Neural progenitor cell (in vitro differentiated cells): ENCODE data around the gene KRTAP9-8. TPM values are rescaled to one million over a fixed set of nuclear protein-coding genes. Genes with fewer than 3 reads are reported as not detected.

ENCODE experiments used
- DNase-seq: peaks from one replicate; pipeline ENCODE4 v3.0.0-alpha.2; 2016; ENCODE audit warnings: low spot score
- H2AFZ ChIP-seq: fragments of 200-600 bp; sonication (generic); replicated peaks from 2 replicates; pipeline ENCODE4 v1.6.1; 2016; ENCODE audit warnings: antibody characterized with exemption
- H3F3A ChIP-seq: fragments of 200-600 bp; sonication (generic); 2 replicates; pipeline ENCODE4 v1.6.1; 2016; ENCODE audit warnings: antibody characterized with exemption, low read depth
- H3K27ac ChIP-seq: fragments of 200-600 bp; sonication (generic); 2 replicates; pipeline ENCODE4 v1.5.1; 2016; ENCODE audit warnings: mild to moderate bottlenecking
- H3K27me3 ChIP-seq: fragments of 200-600 bp; sonication (generic); 2 replicates; pipeline ENCODE4 v1.6.1; 2016; ENCODE audit warnings: mild to moderate bottlenecking, moderate library complexity
- H3K36me3 ChIP-seq: fragments of 200-600 bp; sonication (generic); 2 replicates; pipeline ENCODE4 v1.5.1; 2016
- H3K4me1 ChIP-seq: fragments of 200-600 bp; sonication (generic); 2 replicates; pipeline ENCODE4 v1.6.1; 2016; ENCODE audit warnings: mixed run types
- H3K4me2 ChIP-seq: fragments of 200-600 bp; sonication (generic); 2 replicates; pipeline ENCODE4 v1.6.1; 2016
- H3K4me3 ChIP-seq: fragments of 200-600 bp; sonication (generic); 2 replicates; pipeline ENCODE4 v1.5.1; 2016
- H3K79me2 ChIP-seq: fragments of 200-600 bp; sonication (generic); 2 replicates; pipeline ENCODE4 v1.6.1; 2016; ENCODE audit warnings: low read depth
- H3K9ac ChIP-seq: fragments of 200-600 bp; sonication (generic); 2 replicates; pipeline ENCODE4 v1.6.1; 2016
- H3K9me3 ChIP-seq: fragments of 200-600 bp; sonication (generic); 2 replicates; pipeline ENCODE4 v1.5.1; 2016; ENCODE audit warnings: low read depth
- H4K20me1 ChIP-seq: fragments of 200-600 bp; sonication (generic); 2 replicates; pipeline ENCODE4 v1.6.1; 2016; ENCODE audit warnings: low read depth
- H3K27ac Mint-ChIP-seq: 3 replicates; pipeline ENCODE4 v1.8.0; 2021; ENCODE audit warnings: mixed read lengths
- H3K27me3 Mint-ChIP-seq: 2 replicates; pipeline ENCODE4 v1.8.0; 2022; ENCODE audit warnings: low read depth, mild to moderate bottlenecking, inconsistent platforms, moderate library complexity, mixed read lengths; ENCODE audit not compliant: insufficient read depth
- H3K36me3 Mint-ChIP-seq: 3 replicates; pipeline ENCODE4 v1.8.0; 2021; ENCODE audit warnings: mixed read lengths
- H3K4me1 Mint-ChIP-seq: 3 replicates; pipeline ENCODE4 v1.8.0; 2021; ENCODE audit warnings: mixed read lengths
- H3K4me3 Mint-ChIP-seq: 3 replicates; pipeline ENCODE4 v1.8.0; 2021; ENCODE audit warnings: mild to moderate bottlenecking, moderate library complexity, mixed read lengths
- H3K9me3 Mint-ChIP-seq: 3 replicates; pipeline ENCODE4 v1.8.0; 2020; ENCODE audit warnings: mixed read lengths
- EZH2 ChIP-seq: fragments of 200-600 bp; sonication (generic); IDR thresholded peaks from 2 replicates; pipeline ENCODE4 v1.6.1; 2017; ENCODE audit warnings: antibody characterized with exemption, mild to moderate bottlenecking, moderate library complexity
- EZH2phosphoT487 ChIP-seq: fragments of 200-600 bp; sonication (generic); IDR thresholded peaks from 2 replicates; pipeline ENCODE4 v1.6.1; 2017; ENCODE audit warnings: antibody characterized with exemption
- total RNA-seq: library from RNA; depleted of rRNA; stranded (reverse); fragments of >200 nt; gene quantifications from 2 replicates; pipeline ENCODE4 v1.2.3, GENCODE V29; 2015; ENCODE audit warnings: low replicate concordance
- TF ChIP-seq, protein P1 (sequence below): fragments of 200-600 bp; sonication (generic); IDR thresholded peaks from 2 replicates; pipeline ENCODE4 v1.5.1; 2017; ENCODE audit warnings: antibody characterized with exemption, mild to moderate bottlenecking

Gene KRTAP9-8
- total RNA-seq, 1 donor from 2014 or later = not detected

DNA sequence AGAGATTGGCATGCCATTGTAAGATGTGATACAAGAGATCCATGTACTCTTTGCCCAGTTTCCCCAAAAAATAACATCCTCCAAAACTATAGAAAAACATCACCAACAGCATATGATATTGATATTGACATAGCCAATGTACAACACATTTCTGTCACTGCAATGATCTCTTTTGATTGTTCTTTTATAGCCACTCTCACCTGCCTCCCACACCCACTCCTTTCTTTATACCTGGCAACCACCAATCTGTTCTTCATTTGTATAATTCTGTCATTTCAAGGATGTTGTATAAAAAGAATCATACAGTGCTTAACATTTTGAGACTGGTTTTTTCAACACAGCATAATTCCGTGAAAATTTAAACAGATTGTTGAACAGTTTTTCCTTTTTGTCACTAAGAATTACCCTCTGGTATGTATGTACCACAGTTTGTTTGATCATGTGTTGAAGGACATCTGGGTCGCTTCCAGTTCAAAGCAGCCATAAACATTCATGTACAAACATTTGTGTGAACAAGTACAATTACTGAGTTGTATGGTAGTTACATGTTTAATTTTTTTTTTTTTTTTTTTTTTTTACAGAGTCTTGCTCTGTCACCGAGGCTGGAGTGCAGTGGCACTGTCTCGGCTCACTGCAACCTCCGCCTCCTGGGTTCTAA lies 38.2 kb upstream of the KRTAP9-8 start:
- Mint-ChIP-seq H3K27me3 (peaks cover 6% of the 10 kb centered on the region), H3K27ac (no peak overlapping the region), H3K4me3 (no peak overlapping the region), H3K4me1 (no peaks in the 10 kb centered on the region), H3K9me3 (peaks cover 3% of the 10 kb centered on the region), H3K36me3 (no peaks in the 10 kb centered on the region)
- Histone ChIP-seq H3K27ac (no peak overlapping the region), H2AFZ (no peak overlapping the region), H3K27me3 (no peaks in the 10 kb centered on the region), H3K9me3 (no peaks in the 10 kb centered on the region), H3K9ac (no peak overlapping the region), H3K4me2 (no peak overlapping the region), H3K36me3 (no peaks in the 10 kb centered on the region), H3K79me2 (no peaks in the 10 kb centered on the region), H3F3A (no peaks in the 10 kb centered on the region), H3K4me1 (no peaks in the 10 kb centered on the region), H3K4me3 (no peak overlapping the region), H4K20me1 (no peaks in the 10 kb centered on the region)
- DNase-seq = no peak
- TF ChIP-seq, protein P1, sequence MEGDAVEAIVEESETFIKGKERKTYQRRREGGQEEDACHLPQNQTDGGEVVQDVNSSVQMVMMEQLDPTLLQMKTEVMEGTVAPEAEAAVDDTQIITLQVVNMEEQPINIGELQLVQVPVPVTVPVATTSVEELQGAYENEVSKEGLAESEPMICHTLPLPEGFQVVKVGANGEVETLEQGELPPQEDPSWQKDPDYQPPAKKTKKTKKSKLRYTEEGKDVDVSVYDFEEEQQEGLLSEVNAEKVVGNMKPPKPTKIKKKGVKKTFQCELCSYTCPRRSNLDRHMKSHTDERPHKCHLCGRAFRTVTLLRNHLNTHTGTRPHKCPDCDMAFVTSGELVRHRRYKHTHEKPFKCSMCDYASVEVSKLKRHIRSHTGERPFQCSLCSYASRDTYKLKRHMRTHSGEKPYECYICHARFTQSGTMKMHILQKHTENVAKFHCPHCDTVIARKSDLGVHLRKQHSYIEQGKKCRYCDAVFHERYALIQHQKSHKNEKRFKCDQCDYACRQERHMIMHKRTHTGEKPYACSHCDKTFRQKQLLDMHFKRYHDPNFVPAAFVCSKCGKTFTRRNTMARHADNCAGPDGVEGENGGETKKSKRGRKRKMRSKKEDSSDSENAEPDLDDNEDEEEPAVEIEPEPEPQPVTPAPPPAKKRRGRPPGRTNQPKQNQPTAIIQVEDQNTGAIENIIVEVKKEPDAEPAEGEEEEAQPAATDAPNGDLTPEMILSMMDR = no peak
- TF ChIP-seq EZH2 (no peak), EZH2phosphoT487 (no peak)

DNA sequence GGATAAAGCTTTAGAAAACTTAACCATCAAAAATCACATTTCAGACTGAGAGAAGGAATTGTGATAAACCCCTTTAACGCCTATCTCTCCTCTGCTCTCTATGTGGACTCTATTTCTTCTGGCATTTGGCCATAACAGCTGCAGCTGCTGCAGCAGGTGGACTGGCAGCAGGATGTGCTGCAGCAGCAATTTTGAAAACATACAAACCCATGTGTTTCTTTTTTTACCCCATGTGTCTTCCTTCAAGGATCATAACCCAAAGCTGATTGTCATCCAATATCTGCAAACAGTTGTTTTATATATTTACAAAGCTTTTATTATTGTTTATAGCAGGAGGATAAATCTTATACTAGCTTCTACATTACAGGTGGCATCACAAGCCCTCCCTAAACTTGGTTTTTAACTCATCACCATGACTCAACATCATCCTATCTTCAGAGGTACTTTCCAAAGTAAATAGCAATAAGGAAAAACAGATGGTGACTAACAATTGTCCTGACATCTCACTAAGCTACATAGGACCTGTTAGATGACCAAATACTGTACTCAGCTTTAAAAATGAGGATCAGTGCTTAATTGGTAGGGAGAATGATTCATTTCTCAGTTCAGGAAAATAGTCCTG lies 25.8 kb upstream of the KRTAP9-8 start:
- Mint-ChIP-seq H3K36me3 (no peaks in the 10 kb centered on the region), H3K27ac (no peak overlapping the region), H3K27me3 (no peaks in the 10 kb centered on the region), H3K4me3 (no peak overlapping the region), H3K9me3 (no peaks in the 10 kb centered on the region), H3K4me1 (no peaks in the 10 kb centered on the region)
- no peak overlapping the region for H3K4me3 ChIP-seq
- H3K4me2 ChIP-seq = no peak overlapping the region
- no peaks in the 10 kb centered on the region for H3K79me2 ChIP-seq
- H3K36me3 ChIP-seq = no peaks in the 10 kb centered on the region
- TF ChIP-seq, protein P1 = no peak
- TF ChIP-seq EZH2phosphoT487 (no peak), EZH2 (no peak)
- no peak overlapping the region for H2AFZ ChIP-seq
- H3F3A ChIP-seq = no peaks in the 10 kb centered on the region
- no peaks in the 10 kb centered on the region for H3K4me1 ChIP-seq
- DNase-seq = no peak
- H3K27ac ChIP-seq = no peak overlapping the region
- H3K27me3 ChIP-seq = no peaks in the 10 kb centered on the region
- no peak overlapping the region for H3K9ac ChIP-seq
- no peaks in the 10 kb centered on the region for H4K20me1 ChIP-seq
- peaks cover 4% of the 10 kb centered on the region for H3K9me3 ChIP-seq

DNA sequence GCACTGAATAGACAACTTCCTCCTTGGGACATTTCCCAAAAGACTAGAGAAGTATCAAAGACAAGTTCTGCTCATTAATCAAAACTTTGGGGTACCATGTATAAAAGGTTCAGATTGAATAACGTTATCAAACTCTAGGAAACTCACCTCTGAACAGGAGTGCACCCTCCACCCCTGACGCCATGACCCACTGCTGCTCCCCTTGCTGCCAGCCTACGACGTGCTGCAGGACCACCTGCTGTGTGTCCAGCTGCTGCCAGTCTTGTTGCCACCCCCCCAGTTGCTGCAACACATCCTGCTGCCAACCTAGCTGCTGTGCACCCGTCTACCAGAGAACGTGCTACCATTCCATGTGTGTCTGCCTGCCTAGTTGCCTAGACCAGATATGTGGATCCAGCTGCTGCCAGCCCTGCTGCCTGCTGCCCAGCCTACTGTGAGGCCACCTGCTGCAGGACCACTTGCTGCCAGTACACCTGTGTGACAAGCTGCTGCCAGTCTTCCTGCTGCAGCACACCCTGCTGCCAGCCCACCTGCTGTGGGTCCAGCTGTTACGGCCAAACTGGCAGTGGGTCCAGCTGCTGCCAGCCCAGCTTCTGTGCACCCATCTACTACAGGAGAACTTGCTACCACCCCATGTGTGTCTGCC lies 25.2 kb upstream of the KRTAP9-8 start:
- Histone ChIP-seq H2AFZ (no peak overlapping the region), H3K9me3 (peaks cover under 1% of the 10 kb centered on the region), H3K4me1 (no peaks in the 10 kb centered on the region), H3K4me2 (no peak overlapping the region), H3K79me2 (no peaks in the 10 kb centered on the region), H3K27me3 (no peaks in the 10 kb centered on the region), H4K20me1 (no peaks in the 10 kb centered on the region), H3K27ac (no peak overlapping the region), H3K9ac (no peak overlapping the region), H3F3A (no peaks in the 10 kb centered on the region), H3K36me3 (no peaks in the 10 kb centered on the region), H3K4me3 (no peak overlapping the region)
- no peaks in the 10 kb centered on the region for H3K9me3 Mint-ChIP-seq
- H3K36me3 Mint-ChIP-seq = no peaks in the 10 kb centered on the region
- no peak overlapping the region for H3K4me3 Mint-ChIP-seq
- no peak for TF ChIP-seq EZH2
- TF ChIP-seq EZH2phosphoT487 = no peak
- TF ChIP-seq, protein P1 = no peak
- no peaks in the 10 kb centered on the region for H3K4me1 Mint-ChIP-seq
- no peak overlapping the region for H3K27ac Mint-ChIP-seq
- no peaks in the 10 kb centered on the region for H3K27me3 Mint-ChIP-seq
- DNase-seq = no peak
